Right lobe of liver (tissue), 6 donors: ENCODE data around the gene C1orf50. TPM values are rescaled to one million over a fixed set of nuclear protein-coding genes. Genes with fewer than 3 reads are reported as not detected.

Experiments
- ATAC-seq, 4 donors: fragments of 200-7000 bp; cut with Tn5 transposase; one replicate each; pipeline ENCODE4 v1.9.1; 2020; ENCODE audit warnings: mild to moderate bottlenecking in 4 of 4, moderate library complexity in 4 of 4
- DNase-seq, 3 donors: peaks; one replicate each; pipeline ENCODE4 v3.0.0-alpha.2; 2020
- H3K27ac ChIP-seq, 3 donors: fragments of 200-600 bp; one replicate each; pipeline ENCODE4 v1.8.0; 2022
- H3K27me3 ChIP-seq, 2 donors: fragments of 200-600 bp; one replicate each; pipeline ENCODE4 v1.8.0; 2022
- H3K36me3 ChIP-seq, 4 donors: fragments of 200-600 bp; sonication (generic) in 1 of 4; one replicate each; pipeline versions ENCODE4 v1.5.1 to v1.8.0; 2017 to 2022; ENCODE audit warnings: control low read depth in 1 of 4
- H3K4me1 ChIP-seq, 4 donors: fragments of 200-600 bp; sonication (generic) in 1 of 4; one replicate each; pipeline versions ENCODE4 v1.5.1 to v1.8.0; 2017 to 2022; ENCODE audit warnings: control low read depth in 1 of 4
- H3K4me3 ChIP-seq, 3 donors: fragments of 200-600 bp; one replicate each; pipeline ENCODE4 v1.8.0; 2022
- H3K9me3 ChIP-seq, 4 donors: fragments of 200-600 bp; sonication (generic) in 1 of 4; one replicate each; pipeline versions ENCODE4 v1.5.1 to v1.8.0; 2017 to 2022; ENCODE audit warnings: control low read depth in 1 of 4
- POLR2A ChIP-seq: fragments of 450-650 bp; IDR thresholded peaks from one replicate; pipeline ENCODE4 v1.6.1; 2017; ENCODE audit warnings: antibody characterized with exemption, mild to moderate bottlenecking
- WGBS: methylation state at CpG from one replicate; pipeline ENCODE4 v1.1.6; 2018; ENCODE audit warnings: low coverage, low lambda C conversion rate; ENCODE audit not compliant: insufficient coverage; ENCODE audit errors: missing lambda C conversion rate; 5-methylcytosine and 5-hydroxymethylcytosine counted together
- intact Hi-C, 2 donors: fragments of 100-400 bp; cut with DNase I; formaldehyde crosslinking; loops; one replicate each; pipeline versions ENCODE4 v1.11.2 to v1.14.1; 2022
- total RNA-seq, 6 experiments: library from RNA; depleted of rRNA in 2 of 6; stranded (reverse); fragments of >200 nt in 2 of 6; fragmentation: NEBNext Ultra II Directional in 3 of 6; extraction: Animal tissue kit (Norgen Biotek cat#: 25700) in 3 of 6; gene quantifications; one replicate each; pipeline versions ENCODE4 v1.1.0 to v1.2.4, GENCODE V29; 2016 to 2023
- TF ChIP-seq, protein P1 (sequence below), 4 donors: fragments of 200-600 bp in 3 of 4; fragments of 450-650 bp in 1 of 4; IDR thresholded peaks; one replicate each; pipeline versions ENCODE4 v1.5.1 to v1.8.0; 2016 to 2022; ENCODE audit warnings: antibody characterized with exemption in 4 of 4, mild to moderate bottlenecking in 2 of 4
- donor health status: DM: no; HTN: yes; CAD: no.
- donor health status: DM: no; HTN: no; CAD: no.
- donor health status: DM: no; HTN: no; CAD: no.
- donor health status: DM: no; HTN: yes; CAD: no.
- donor health status: DM: no; HTN: yes; CAD: no.

C1orf50 gene
- total RNA-seq, 6 experiments from 2014 or later = 4.7 to 6.4 (median 5.3) TPM

DNA sequence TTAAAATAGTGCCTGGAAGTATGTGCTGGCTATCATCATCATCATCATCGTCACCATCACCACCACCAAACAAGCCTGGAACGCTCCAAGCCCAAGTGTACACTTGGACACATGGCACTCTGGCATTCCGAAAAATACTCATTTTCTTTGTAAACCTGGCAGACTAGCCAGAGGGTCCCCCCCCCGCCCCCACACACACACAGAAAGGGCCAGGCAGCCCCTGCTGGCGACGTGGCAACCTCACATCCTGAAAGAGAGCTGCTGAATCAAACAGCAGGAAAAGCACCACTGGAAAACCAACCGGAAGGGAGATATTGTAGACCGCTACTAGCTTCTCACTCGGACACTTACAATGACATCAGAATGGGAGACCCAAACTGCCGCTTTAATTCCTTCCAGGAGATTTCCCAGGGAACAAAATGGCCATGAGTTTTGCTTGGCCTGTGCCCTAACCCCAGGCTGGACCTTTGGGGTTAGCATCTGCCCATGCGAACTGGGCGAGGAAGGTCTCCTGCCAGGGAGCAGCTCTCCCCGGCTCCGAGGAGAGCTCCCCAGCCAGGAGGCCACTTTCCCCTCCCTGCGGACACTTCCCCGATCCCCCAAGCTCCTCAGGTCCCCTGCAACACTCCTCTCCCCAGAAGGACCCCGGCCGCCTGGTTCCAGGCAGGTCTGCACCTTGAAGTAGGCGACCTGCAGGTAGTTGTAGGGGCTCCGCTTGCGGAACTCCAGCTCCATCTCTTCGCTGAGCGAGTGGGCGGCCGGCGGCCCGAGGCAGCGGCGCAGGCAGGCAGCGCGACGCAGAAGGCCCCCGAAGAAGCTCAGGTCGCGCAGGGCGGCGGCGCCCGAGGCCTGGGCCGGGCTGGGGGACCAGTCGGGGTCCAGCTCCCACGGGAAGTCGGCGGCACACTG, 963 bp upstream of the C1orf50 start:
- Histone ChIP-seq H3K4me1 (peaks cover 2 to 22% (median 13%) of the 10 kb centered on the region in 4 donors), H3K27me3 (no peaks in the 10 kb centered on the region)

DNA sequence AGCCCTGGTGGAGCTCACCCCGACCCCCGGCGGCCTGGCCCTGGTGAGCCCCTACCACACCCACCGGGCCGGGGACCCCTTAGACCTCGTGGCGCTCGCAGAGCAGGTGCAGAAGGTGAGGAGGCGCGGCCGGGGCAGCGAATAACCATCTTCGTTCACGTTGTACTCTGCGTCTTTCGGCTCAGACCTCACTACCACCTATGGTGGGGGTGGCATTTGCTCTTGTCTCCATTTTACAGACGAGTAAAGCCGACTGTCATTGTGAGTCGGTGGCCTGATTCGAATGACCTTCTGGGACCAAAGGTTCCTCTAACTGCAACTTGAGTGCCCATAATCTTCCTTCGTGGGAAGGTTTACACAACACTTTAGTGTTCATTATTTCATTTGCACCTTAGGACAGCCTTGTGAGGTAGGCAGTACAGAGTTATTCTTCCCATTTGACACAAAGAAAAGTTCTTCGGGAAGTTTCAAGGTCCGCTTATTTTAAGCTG, 506 bp downstream of the C1orf50 start:
- Histone ChIP-seq H3K9me3 (no peaks in the 10 kb centered on the region), H3K4me1 (peaks cover 2 to 29% (median 14%) of the 10 kb centered on the region in 4 donors), H3K4me3 (peak overlapping the region; percentile 92 to 98 (median 93)), H3K27ac (peak overlapping the region; percentile 71 to 87 (median 81)), H3K27me3 (no peaks in the 10 kb centered on the region), H3K36me3 (no peaks in the 10 kb centered on the region)
- ATAC-seq (peak; percentile 4 to 45 (median 24)), DNase-seq (no peak)
- intact Hi-C loops = no loop called here
- 2% methylated on average over 11 of the region's 23 CpGs for WGBS
- TF ChIP-seq, protein P1, sequence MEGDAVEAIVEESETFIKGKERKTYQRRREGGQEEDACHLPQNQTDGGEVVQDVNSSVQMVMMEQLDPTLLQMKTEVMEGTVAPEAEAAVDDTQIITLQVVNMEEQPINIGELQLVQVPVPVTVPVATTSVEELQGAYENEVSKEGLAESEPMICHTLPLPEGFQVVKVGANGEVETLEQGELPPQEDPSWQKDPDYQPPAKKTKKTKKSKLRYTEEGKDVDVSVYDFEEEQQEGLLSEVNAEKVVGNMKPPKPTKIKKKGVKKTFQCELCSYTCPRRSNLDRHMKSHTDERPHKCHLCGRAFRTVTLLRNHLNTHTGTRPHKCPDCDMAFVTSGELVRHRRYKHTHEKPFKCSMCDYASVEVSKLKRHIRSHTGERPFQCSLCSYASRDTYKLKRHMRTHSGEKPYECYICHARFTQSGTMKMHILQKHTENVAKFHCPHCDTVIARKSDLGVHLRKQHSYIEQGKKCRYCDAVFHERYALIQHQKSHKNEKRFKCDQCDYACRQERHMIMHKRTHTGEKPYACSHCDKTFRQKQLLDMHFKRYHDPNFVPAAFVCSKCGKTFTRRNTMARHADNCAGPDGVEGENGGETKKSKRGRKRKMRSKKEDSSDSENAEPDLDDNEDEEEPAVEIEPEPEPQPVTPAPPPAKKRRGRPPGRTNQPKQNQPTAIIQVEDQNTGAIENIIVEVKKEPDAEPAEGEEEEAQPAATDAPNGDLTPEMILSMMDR (IDR thresholded peaks at IDR 0.05) = peak in 1 of 4 donors; percentile 3
- TF ChIP-seq POLR2A = no peak

More for the DNA sequence above, 963 bp upstream of the C1orf50 start:
- Histone ChIP-seq H3K9me3 (no peaks in the 10 kb centered on the region), H3K36me3 (peaks cover 0 to 8% (median 3%) of the 10 kb centered on the region in 4 donors), H3K27ac (peak overlapping the region; percentile 64 to 87 (median 80)), H3K4me3 (peak overlapping the region; percentile 92 to 98 (median 93))
- WGBS = 1% methylated on average over 9 of the region's 44 CpGs
- no peak for TF ChIP-seq POLR2A
- TF ChIP-seq, protein P1 (IDR thresholded peaks at IDR 0.05) = peak; percentile 20 to 40 (median 32)
- intact Hi-C loops = no loop called here
- peak in 1 of 3 donors; percentile 72 for DNase-seq
- peak; percentile 1 to 34 (median 28) for ATAC-seq

DNA sequence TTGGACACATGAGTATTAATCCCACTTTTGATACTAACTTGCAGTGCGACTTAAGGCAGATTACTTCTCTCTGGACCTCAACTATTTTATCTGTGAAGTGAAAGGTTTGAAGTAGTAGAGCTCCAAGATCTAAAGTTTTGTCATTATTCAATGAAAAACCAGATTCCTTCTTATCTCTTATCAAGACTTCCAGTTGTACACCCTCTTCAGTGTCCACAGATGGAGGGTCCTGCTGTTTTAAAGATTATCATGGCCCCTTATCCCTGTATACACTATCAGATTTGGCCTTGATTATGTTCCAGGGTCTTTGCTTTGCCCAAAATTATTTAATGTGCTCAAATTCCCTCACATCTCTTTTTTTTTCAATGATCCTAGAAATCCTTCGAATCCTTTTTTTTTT, 1.1 kb downstream of the C1orf50 start:
- H3K4me1 ChIP-seq = peaks cover 2 to 29% (median 14%) of the 10 kb centered on the region in 4 donors
- no peaks in the 10 kb centered on the region for H3K36me3 ChIP-seq
- ATAC-seq = no peak
- no peaks in the 10 kb centered on the region for H3K9me3 ChIP-seq
- H3K27me3 ChIP-seq = no peaks in the 10 kb centered on the region
- peak overlapping the region in 2 of 3 donors; percentile 93 to 98 for H3K4me3 ChIP-seq
- DNase-seq = no peak
- no peak overlapping the region for H3K27ac ChIP-seq
- 92% methylated on average over 2 of the region's 2 CpGs for WGBS
- intact Hi-C loops = no loop called here
- TF ChIP-seq POLR2A = no peak
- TF ChIP-seq, protein P1 (IDR thresholded peaks at IDR 0.05) = no peak

DNA sequence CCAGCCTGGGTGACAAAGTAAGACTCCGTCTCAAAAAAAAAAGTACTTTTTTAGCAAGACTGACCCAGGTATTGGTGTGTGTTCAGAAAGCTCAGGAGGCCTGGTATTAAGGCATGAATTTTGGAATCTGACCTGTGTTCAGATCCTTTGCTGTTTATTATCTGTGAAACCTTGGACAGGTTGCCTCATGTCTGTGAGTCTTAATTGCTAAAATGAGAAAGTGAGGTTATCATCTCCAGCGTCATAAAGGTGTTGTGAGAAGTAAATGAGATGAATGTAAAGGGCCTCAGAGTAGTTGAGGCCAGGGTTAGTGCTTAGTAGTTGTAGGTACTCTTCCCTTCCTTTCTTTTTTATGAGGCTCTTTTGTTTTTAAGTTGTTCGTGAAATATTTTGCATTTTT, 2.8 kb downstream of the C1orf50 start:
- ATAC-seq = no peak
- WGBS = 79% methylated on average over 2 of the region's 3 CpGs
- TF ChIP-seq, protein P1 (IDR thresholded peaks at IDR 0.05) = no peak
- TF ChIP-seq POLR2A = no peak
- peaks cover 0 to 14% (median 0%) of the 10 kb centered on the region in 4 donors for H3K36me3 ChIP-seq
- DNase-seq = no peak
- H3K9me3 ChIP-seq = no peaks in the 10 kb centered on the region
- no peaks in the 10 kb centered on the region for H3K27me3 ChIP-seq
- intact Hi-C loops = loop anchor here in 1 of 2 donors (10.0 kb wide), 1 partner anchor 305 kb away; no protein-coding TSS in a partner anchor
- H3K4me1 ChIP-seq = peaks cover 2 to 31% (median 13%) of the 10 kb centered on the region in 4 donors
- H3K4me3 ChIP-seq = no peak overlapping the region
- H3K27ac ChIP-seq = no peak overlapping the region
